Hepatocyte (in vitro differentiated cells): Measurements from ENCODE around the gene DGKQ. TPM values are rescaled to one million over a fixed set of nuclear protein-coding genes. Genes with fewer than 3 reads are reported as not detected.

Experiments used
- DNase-seq: peaks from one replicate; pipeline ENCODE4 v3.0.0-alpha.2; 2016; ENCODE audit warnings: low spot score
- H2AFZ ChIP-seq: fragments of 200-600 bp; sonication (generic); 2 replicates; pipeline ENCODE4 v1.6.0; 2016; ENCODE audit warnings: antibody characterized with exemption, mild to moderate bottlenecking
- H3K27ac ChIP-seq: fragments of 200-600 bp; sonication (generic); 2 replicates; pipeline ENCODE4 v1.5.1; 2016; ENCODE audit warnings: mild to moderate bottlenecking
- H3K27me3 ChIP-seq: fragments of 200-600 bp; sonication (generic); 2 replicates; pipeline ENCODE4 v1.6.1; 2016
- H3K36me3 ChIP-seq: fragments of 200-600 bp; sonication (generic); replicated peaks from 2 replicates; pipeline ENCODE4 v1.5.1; 2016; ENCODE audit warnings: low read depth; ENCODE audit not compliant: insufficient read depth
- H3K4me1 ChIP-seq: fragments of 200-600 bp; sonication (generic); 2 replicates; pipeline ENCODE4 v1.5.1; 2016; ENCODE audit warnings: mild to moderate bottlenecking, moderate library complexity; ENCODE audit not compliant: insufficient read depth
- H3K4me2 ChIP-seq: fragments of 200-600 bp; sonication (generic); 2 replicates; pipeline ENCODE4 v1.6.0; 2016
- H3K4me3 ChIP-seq: fragments of 200-600 bp; sonication (generic); 2 replicates; pipeline ENCODE4 v1.5.1; 2016; ENCODE audit warnings: mild to moderate bottlenecking
- H3K79me2 ChIP-seq: fragments of 200-600 bp; sonication (generic); 2 replicates; pipeline ENCODE4 v1.6.0; 2017; ENCODE audit warnings: mild to moderate bottlenecking
- H3K9me2 ChIP-seq: fragments of 200-600 bp; sonication (generic); replicated peaks from 2 replicates; pipeline ENCODE4 v1.6.0; 2017; ENCODE audit warnings: mild to moderate bottlenecking; ENCODE audit not compliant: insufficient read depth
- H3K9me3 ChIP-seq: fragments of 200-600 bp; sonication (generic); 2 replicates; pipeline ENCODE4 v1.5.1; 2016; ENCODE audit warnings: low read depth, mild to moderate bottlenecking
- H4K20me1 ChIP-seq: fragments of 200-600 bp; sonication (generic); 2 replicates; pipeline ENCODE4 v1.6.0; 2016; ENCODE audit warnings: mild to moderate bottlenecking; ENCODE audit not compliant: insufficient read depth, poor library complexity, severe bottlenecking
- EZH2 ChIP-seq: fragments of 200-600 bp; sonication (generic); IDR thresholded peaks from 2 replicates; pipeline ENCODE4 v1.6.1; 2016; ENCODE audit warnings: antibody characterized with exemption, mild to moderate bottlenecking, borderline replicate concordance
- EZH2phosphoT487 ChIP-seq: fragments of 200-600 bp; sonication (generic); IDR thresholded peaks from one replicate; pipeline ENCODE4 v1.6.1; 2018; ENCODE audit warnings: antibody characterized with exemption, mild to moderate bottlenecking, low read depth, moderate library complexity; ENCODE audit not compliant: unreplicated experiment, severe bottlenecking
- WGBS: methylation state at CpG from one replicate; pipeline ENCODE4 v1.1.6; 2016; ENCODE audit warnings: low lambda C conversion rate; ENCODE audit errors: missing lambda C conversion rate; 5-methylcytosine and 5-hydroxymethylcytosine counted together
- polyA plus RNA-seq: library from polyadenylated mRNA; unstranded; fragments of >200 nt; fragmentation: Nextera tagmentation; extraction: Ambion mirVana; gene quantifications from 2 replicates; pipeline ENCODE4 v1.2.1, GENCODE V29; 2016
- total RNA-seq: library from RNA; depleted of rRNA; stranded (reverse); fragments of >200 nt; gene quantifications from 2 replicates; pipeline ENCODE4 v1.2.3, GENCODE V29; 2014
- TF ChIP-seq, protein P1 (sequence below): fragments of 200-600 bp; sonication (generic); IDR thresholded peaks from 2 replicates; pipeline ENCODE4 v1.5.1; 2016; ENCODE audit warnings: antibody characterized with exemption, mild to moderate bottlenecking; ENCODE audit not compliant: poor library complexity

Gene DGKQ
- total and polyA plus RNA-seq, 2 experiments from 2014 or later, result 17.4 to 20.7 TPM

DNA sequence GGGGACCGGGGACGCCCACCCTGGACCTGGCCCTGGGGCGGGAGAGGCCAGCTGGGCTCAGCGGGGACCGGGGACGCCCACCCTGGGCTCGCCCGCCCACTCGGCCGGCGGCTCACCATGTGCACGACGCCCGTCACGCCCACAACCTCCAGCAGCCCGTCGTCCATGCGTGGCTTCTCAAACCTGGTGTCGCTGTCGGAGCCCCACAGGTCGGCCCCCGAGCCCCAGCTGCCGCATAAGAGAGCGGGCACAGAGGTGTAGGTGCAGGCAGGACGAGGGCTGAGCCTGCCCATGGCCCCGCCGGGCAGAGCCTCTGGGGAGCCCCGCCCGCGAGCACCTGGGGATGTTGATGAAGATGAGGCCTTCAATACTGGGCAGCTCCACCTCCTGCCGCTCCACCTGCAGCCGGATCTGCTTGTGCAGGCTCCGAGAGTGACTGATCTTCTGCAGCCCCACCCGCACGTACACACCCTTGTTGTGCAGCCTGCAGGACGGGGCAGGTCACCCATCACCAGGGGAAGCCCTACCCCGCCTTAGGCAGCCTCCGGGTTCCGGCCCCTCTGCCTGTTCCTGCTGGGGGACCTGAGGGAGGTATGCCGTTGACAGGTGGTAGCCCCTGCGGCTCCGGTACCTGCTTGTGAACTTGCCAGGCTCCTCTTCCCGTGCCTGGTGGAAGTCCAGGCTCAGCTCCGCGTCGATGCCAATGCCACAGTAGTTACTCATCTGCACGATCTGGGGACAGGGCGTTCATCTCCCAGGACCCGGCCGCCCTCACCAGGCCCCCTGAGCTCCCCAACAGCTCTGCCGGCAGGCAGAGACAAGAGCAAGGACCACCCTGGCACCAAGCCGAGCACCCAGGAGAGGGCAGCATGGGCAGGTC is 11.8 kb downstream of the DGKQ start:
- Histone ChIP-seq H3K9me3 (no peaks in the 10 kb centered on the region), H3K27me3 (no peaks in the 10 kb centered on the region), H3K9me2 (no peaks in the 10 kb centered on the region), H2AFZ (no peak overlapping the region), H3K36me3 (no peaks in the 10 kb centered on the region), H3K79me2 (no peaks in the 10 kb centered on the region), H3K4me3 (no peak overlapping the region), H3K4me2 (no peak overlapping the region), H4K20me1 (no peaks in the 10 kb centered on the region), H3K27ac (no peak overlapping the region), H3K4me1 (no peaks in the 10 kb centered on the region)
- DNase-seq, result no peak
- TF ChIP-seq, protein P1, sequence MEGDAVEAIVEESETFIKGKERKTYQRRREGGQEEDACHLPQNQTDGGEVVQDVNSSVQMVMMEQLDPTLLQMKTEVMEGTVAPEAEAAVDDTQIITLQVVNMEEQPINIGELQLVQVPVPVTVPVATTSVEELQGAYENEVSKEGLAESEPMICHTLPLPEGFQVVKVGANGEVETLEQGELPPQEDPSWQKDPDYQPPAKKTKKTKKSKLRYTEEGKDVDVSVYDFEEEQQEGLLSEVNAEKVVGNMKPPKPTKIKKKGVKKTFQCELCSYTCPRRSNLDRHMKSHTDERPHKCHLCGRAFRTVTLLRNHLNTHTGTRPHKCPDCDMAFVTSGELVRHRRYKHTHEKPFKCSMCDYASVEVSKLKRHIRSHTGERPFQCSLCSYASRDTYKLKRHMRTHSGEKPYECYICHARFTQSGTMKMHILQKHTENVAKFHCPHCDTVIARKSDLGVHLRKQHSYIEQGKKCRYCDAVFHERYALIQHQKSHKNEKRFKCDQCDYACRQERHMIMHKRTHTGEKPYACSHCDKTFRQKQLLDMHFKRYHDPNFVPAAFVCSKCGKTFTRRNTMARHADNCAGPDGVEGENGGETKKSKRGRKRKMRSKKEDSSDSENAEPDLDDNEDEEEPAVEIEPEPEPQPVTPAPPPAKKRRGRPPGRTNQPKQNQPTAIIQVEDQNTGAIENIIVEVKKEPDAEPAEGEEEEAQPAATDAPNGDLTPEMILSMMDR, result no peak
- TF ChIP-seq EZH2phosphoT487, result no peak
- TF ChIP-seq EZH2, result no peak
- 95% methylated on average over 33 of the region's 52 CpGs for WGBS

DNA sequence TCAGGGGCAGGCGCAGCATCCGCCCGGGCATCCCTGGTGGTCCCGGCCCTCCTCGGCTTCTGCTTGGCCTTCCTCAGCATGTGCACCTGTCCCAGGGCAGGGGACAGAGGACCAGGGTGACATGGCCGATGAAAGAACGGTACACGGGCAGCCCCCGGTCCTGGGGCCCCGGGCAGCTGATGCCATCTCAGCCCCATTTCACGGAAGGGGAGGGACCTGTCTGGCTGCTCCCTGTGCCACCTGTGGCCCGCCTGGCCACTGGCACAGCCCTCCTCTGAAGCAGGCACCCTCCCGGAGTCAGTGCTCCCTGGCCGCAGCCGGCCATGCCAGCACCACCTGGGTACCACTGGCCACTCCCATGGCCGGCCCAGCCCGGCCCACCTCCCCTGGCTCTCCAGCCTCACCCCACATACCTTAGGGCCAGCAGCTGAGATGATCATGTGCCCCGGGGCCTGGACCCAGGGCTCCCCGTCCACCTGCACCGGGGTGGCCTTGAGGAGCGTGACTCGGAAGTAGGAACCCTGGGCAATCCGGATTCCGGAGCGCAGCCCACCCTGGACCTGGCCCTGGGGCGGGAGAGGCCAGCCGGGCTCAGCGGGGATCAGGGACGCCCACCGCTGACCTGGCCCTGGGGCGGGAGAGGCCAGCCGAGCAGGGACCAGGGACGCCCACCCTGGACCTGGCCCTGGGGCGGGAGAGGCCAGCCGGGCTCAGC is 12.6 kb downstream of the DGKQ start:
- Histone ChIP-seq H3K9me2 (no peaks in the 10 kb centered on the region), H4K20me1 (no peaks in the 10 kb centered on the region), H3K27me3 (no peaks in the 10 kb centered on the region), H3K4me3 (no peak overlapping the region), H3K9me3 (no peaks in the 10 kb centered on the region), H3K36me3 (no peaks in the 10 kb centered on the region), H3K4me1 (no peaks in the 10 kb centered on the region), H3K4me2 (no peak overlapping the region), H3K27ac (no peak overlapping the region), H3K79me2 (no peaks in the 10 kb centered on the region), H2AFZ (no peak overlapping the region)
- 97% methylated on average over 32 of the region's 35 CpGs for WGBS
- TF ChIP-seq EZH2phosphoT487, result no peak
- TF ChIP-seq, protein P1, result no peak
- no peak for TF ChIP-seq EZH2
- DNase-seq, result no peak

DNA sequence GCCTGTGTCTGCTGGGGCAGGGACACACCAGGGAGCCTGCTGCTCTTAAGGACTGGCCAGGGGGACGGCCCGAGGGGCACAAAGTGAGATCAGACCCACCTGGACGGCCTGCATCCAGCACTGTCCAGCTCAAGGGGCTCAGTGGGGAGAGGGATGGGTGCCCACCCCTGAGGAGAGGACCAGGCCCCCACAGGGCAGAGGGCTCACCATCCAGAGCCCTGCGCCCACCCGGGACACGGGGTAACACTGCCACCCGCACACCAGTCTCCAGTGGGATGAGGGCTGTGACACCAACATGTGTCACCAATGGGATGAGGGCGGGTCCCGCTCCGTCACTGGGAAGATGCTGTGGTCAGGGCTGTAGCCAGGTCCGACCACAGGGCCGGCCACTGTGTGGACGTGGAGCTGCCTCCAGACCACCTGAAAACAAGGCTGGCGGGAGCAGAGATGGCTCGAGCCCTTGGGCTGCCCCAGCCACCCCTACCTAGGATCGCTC is 13.2 kb downstream of the DGKQ start:
- Histone ChIP-seq H3K9me3 (no peaks in the 10 kb centered on the region), H3K4me2 (no peak overlapping the region), H3K79me2 (no peaks in the 10 kb centered on the region), H3K27ac (no peak overlapping the region), H3K27me3 (no peaks in the 10 kb centered on the region), H4K20me1 (no peaks in the 10 kb centered on the region), H3K4me3 (no peak overlapping the region), H3K36me3 (no peaks in the 10 kb centered on the region), H2AFZ (no peak overlapping the region), H3K4me1 (no peaks in the 10 kb centered on the region), H3K9me2 (no peaks in the 10 kb centered on the region)
- TF ChIP-seq EZH2 (no peak), EZH2phosphoT487 (no peak)
- TF ChIP-seq, protein P1, result no peak
- DNase-seq, result no peak
- 86% methylated on average over 14 of the region's 16 CpGs for WGBS
